ENCODE data around the gene TBL2. TPM values are rescaled to one million over a fixed set of nuclear protein-coding genes. Genes with fewer than 3 reads are reported as not detected.
A peak's percentile ranks its signal among the peaks of the same experiment; 100 is the strongest.
"Not testable (repeated sequence)": the region's sequence is repeated elsewhere in the genome, so short reads cannot be mapped to it uniquely, and the experiment has no call there.

TBL2 gene
- total RNA-seq, 1 donor from 2014 or later = 55.8 TPM

DNA sequence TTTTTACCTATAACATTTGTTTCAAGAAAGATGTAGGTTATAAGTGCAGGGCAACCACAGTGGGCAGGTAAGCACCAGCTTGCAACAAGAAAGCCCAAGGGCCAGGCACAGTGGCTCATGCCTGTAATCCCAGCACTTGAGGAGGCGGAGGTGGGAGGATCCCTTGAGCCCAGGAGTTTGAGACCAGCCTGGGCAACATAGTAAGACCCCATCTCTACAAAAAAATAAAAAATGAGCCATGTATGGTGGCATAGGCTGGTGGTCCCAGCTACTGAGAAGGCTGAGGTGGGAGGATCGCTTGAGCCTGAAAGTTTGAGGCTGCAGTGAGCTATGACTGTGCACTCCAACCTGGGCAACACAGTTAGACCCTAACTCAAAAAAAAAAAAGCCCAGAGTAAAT is 33.7 kb downstream of the TBL2 start:
- no peaks in the 10 kb centered on the region for H3K27me3 Mint-ChIP-seq
- no peak overlapping the region for H3K27ac Mint-ChIP-seq
- no peak for TF ChIP-seq CTCF (conservative IDR thresholded peaks at IDR 0.05)
- H3K9me3 Mint-ChIP-seq = no peaks in the 10 kb centered on the region
- H3K36me3 Mint-ChIP-seq = peaks cover 11% of the 10 kb centered on the region
- no peaks in the 10 kb centered on the region for H3K4me1 Mint-ChIP-seq (ENCODE audit: unreplicated experiment)
- DNase-seq (ENCODE audit: extremely low spot score, unreplicated experiment) = no peak
- H3K4me3 Mint-ChIP-seq = no peak overlapping the region

- Mint-ChIP-seq H3K27ac (no peak overlapping the region), H3K9me3 (no peaks in the 10 kb centered on the region), H3K36me3 (peaks cover 14% of the 10 kb centered on the region), H3K4me1 (ENCODE audit: unreplicated experiment) (no peaks in the 10 kb centered on the region), H3K4me3 (no peak overlapping the region), H3K27me3 (no peaks in the 10 kb centered on the region)
- DNase-seq (ENCODE audit: extremely low spot score, unreplicated experiment) = no peak
- TF ChIP-seq CTCF (conservative IDR thresholded peaks at IDR 0.05) = no peak
Measured at GRCh38 chr7:73541722-73542121, 36.7 kb downstream of the TBL2 start.

DNA sequence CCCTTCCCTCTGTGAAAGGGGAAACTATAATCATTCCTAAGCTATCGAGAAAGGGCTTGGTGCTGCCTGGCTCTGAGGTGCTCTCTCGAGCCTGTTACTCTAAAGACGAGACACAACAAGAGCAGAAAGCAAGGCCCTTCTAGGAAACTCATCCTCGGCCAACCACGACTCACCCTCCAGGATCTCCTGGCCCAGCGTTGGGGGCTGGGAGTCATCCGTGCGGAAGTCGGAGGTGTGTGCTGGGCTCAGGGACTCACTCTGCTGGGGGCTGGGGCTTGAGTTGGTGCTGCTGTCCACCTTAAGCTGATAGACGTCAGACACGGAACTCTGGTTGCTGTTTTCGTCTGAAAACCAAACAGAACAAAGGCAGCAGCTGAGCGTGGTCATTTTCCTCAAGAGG is 38.7 kb downstream of the TBL2 start:
- Mint-ChIP-seq H3K27me3 (no peaks in the 10 kb centered on the region), H3K36me3 (peaks cover 18% of the 10 kb centered on the region), H3K4me1 (ENCODE audit: unreplicated experiment) (no peaks in the 10 kb centered on the region), H3K9me3 (no peaks in the 10 kb centered on the region), H3K27ac (no peak overlapping the region), H3K4me3 (no peak overlapping the region)
- no peak for TF ChIP-seq CTCF (conservative IDR thresholded peaks at IDR 0.05)
- no peak for DNase-seq (ENCODE audit: extremely low spot score, unreplicated experiment)

DNA sequence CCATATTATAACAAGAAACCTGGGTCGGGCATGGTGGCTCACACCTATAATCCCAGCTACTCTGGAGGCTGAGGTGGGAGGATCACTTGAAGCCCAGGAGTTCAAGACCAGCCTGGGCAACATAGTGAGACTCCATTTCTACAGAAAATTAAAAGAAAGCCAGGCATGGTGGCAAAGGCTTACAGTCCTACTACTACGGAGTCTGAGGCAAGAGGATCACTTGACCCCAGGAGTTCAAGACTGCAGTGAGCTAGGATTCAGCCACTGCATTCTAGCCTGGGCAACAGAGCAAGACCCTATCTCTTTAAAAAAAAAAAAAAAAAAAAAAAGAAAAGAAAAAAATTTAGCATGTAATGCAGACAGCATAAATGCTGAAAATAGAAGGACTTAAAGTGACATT is 39.9 kb downstream of the TBL2 start:
- H3K4me1 Mint-ChIP-seq (ENCODE audit: unreplicated experiment) = not testable (repeated sequence)

DNA sequence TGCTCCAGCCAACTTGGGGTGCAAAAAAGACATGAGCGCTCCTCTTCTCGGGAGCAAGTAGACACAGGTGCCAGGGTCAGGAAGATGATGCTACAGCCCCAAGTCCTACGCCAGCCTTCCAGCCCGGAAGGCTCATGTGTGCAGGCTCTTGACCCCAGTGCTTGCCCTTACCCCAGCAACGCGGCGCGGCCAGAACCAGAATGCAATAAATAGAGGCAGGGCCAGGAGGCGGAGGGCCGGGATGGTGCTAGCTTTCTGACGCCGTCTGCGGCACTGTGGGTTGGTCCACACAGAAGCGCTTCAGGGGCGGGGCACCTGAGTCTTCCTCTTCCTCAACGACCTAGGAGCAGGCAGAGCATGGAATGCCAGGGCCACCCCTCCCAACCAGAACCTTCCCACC is 41.3 kb downstream of the TBL2 start:
- H3K9me3 Mint-ChIP-seq = no peaks in the 10 kb centered on the region
- no peak overlapping the region for H3K4me3 Mint-ChIP-seq
- no peaks in the 10 kb centered on the region for H3K4me1 Mint-ChIP-seq (ENCODE audit: unreplicated experiment)
- H3K36me3 Mint-ChIP-seq = peaks cover 22% of the 10 kb centered on the region
- H3K27me3 Mint-ChIP-seq = no peaks in the 10 kb centered on the region
- TF ChIP-seq CTCF (conservative IDR thresholded peaks at IDR 0.05) = no peak
- H3K27ac Mint-ChIP-seq = peak overlapping the region; percentile 50
- DNase-seq (ENCODE audit: extremely low spot score, unreplicated experiment) = no peak

More for the DNA sequence above, 39.9 kb downstream of the TBL2 start:
- not testable (repeated sequence) for DNase-seq (ENCODE audit: extremely low spot score, unreplicated experiment); H3K9me3 Mint-ChIP-seq; H3K27ac Mint-ChIP-seq; H3K27me3 Mint-ChIP-seq; H3K4me3 Mint-ChIP-seq
- H3K36me3 Mint-ChIP-seq = peaks cover 18% of the 10 kb centered on the region

DNA sequence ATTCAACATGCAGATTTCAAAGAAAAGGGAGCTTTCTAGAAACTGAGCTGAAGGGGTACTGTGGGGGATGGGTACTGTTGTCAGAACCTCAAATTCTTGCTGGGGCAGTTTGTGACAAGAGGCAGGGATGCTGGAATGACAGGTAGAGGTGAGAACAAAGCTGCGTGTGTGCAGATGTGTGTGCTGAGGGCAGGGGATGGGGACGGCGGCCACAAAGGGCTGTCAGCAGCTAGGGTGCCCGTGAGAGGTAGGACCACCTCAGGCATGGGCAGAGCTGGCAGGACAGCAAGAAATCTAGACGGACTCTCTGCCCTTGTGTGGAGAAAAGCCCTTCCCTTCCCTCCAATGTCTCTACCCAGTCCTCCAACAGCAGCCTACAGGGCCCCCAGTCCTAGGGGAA is 41.9 kb downstream of the TBL2 start:
- H3K27ac Mint-ChIP-seq = peak overlapping the region; percentile 50
- H3K9me3 Mint-ChIP-seq = no peaks in the 10 kb centered on the region
- H3K4me3 Mint-ChIP-seq = no peak overlapping the region
- H3K36me3 Mint-ChIP-seq = peaks cover 18% of the 10 kb centered on the region
- TF ChIP-seq CTCF (conservative IDR thresholded peaks at IDR 0.05) = no peak
- DNase-seq (ENCODE audit: extremely low spot score, unreplicated experiment) = no peak
- no peaks in the 10 kb centered on the region for H3K27me3 Mint-ChIP-seq
- no peaks in the 10 kb centered on the region for H3K4me1 Mint-ChIP-seq (ENCODE audit: unreplicated experiment)

DNA sequence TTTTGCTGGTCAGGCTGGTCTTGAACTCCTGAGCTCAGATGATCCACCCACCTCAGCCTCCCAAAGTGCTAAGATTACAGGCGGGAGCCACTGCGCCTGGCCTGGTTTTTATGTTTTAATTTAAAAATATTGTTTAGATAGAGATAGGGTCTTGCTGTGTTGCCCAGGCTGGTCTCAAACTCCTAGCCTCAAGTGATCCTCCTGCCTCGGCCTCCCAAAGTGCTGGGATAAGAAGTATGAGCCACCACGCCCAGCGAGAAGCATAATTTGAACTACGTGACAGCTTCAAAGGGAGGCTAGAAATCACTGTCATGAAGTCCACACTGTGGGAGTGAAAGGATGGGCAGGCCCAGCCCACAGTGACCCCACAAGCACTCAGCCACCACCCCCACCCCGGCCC is 42.5 kb downstream of the TBL2 start:
- not testable (repeated sequence) for DNase-seq (ENCODE audit: extremely low spot score, unreplicated experiment); H3K27ac Mint-ChIP-seq; H3K4me3 Mint-ChIP-seq; H3K9me3 Mint-ChIP-seq; H3K4me1 Mint-ChIP-seq (ENCODE audit: unreplicated experiment); H3K27me3 Mint-ChIP-seq
- peaks cover 15% of the 10 kb centered on the region for H3K36me3 Mint-ChIP-seq
